Chondrocyte (in vitro differentiated cells): ENCODE measurements around the gene CECR2. TPM values are rescaled to one million over a fixed set of nuclear protein-coding genes. Genes with fewer than 3 reads are reported as not detected.

ENCODE experiments used
- DNase-seq: peaks from one replicate; pipeline ENCODE4 v3.0.0; 2021; ENCODE audit warnings: mixed read lengths, low spot score
- H3K27ac Mint-ChIP-seq: one replicate; pipeline ENCODE4 v1.8.0; 2021; ENCODE audit warnings: mild to moderate bottlenecking, moderate library complexity, mixed read lengths; ENCODE audit not compliant: unreplicated experiment
- H3K27me3 Mint-ChIP-seq: 2 replicates; pipeline ENCODE4 v1.8.0; 2021; ENCODE audit warnings: low read depth, mixed read lengths
- H3K36me3 Mint-ChIP-seq: 2 replicates; pipeline ENCODE4 v1.8.0; 2021; ENCODE audit warnings: low read depth, mixed read lengths
- H3K4me1 Mint-ChIP-seq: 2 replicates; pipeline ENCODE4 v1.8.0; 2021; ENCODE audit warnings: low read depth, mild to moderate bottlenecking, mixed read lengths
- H3K4me3 Mint-ChIP-seq: one replicate; pipeline ENCODE4 v1.8.0; 2021; ENCODE audit warnings: mild to moderate bottlenecking, moderate library complexity, mixed read lengths; ENCODE audit not compliant: unreplicated experiment
- H3K9me3 Mint-ChIP-seq: 2 replicates; pipeline ENCODE4 v1.8.0; 2021; ENCODE audit warnings: low read depth, mixed read lengths
- CTCF ChIP-seq: fragments of 200-600 bp; sonication (generic); IDR thresholded peaks from 2 replicates; pipeline ENCODE4 v1.5.0; 2021; ENCODE audit warnings: antibody characterized with exemption, mild to moderate bottlenecking, moderate library complexity
- total RNA-seq: library from RNA; stranded (reverse); gene quantifications from 3 replicates; pipeline ENCODE4 v1.2.1, GENCODE V29; 2021

Gene CECR2
- total RNA-seq, 1 donor from 2014 or later: 0.20 TPM

GRCh38 chr22:17484608-17485007 is 115.3 kb downstream of the CECR2 start:
- DNase-seq: no peak
- H3K27me3 Mint-ChIP-seq: no peaks in the 10 kb centered on the region
- no peak for TF ChIP-seq CTCF
- no peak overlapping the region for H3K27ac Mint-ChIP-seq
- no peak overlapping the region for H3K4me3 Mint-ChIP-seq
- H3K4me1 Mint-ChIP-seq: no peaks in the 10 kb centered on the region
- no peaks in the 10 kb centered on the region for H3K9me3 Mint-ChIP-seq
- no peaks in the 10 kb centered on the region for H3K36me3 Mint-ChIP-seq

DNA sequence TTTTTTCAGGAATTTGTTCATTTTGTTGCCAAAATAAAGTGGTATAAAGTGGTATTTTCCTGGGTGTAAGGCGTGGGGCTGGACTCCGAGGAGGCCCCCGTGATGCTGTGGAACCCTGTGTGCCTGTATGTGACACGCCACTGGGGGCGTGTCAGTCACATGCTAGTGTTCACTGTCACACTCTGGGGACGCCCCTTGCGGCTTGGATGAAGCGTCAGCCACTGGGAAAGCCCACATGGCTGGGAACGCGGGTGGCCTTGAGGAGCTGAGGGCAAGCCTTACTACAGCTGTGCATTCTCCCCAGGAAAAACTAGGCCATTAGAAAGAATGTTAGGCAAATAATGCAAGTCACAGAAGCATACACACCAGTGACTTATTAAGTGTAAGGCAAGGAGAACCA is 117.1 kb downstream of the CECR2 start:
- no peaks in the 10 kb centered on the region for H3K36me3 Mint-ChIP-seq
- H3K27me3 Mint-ChIP-seq: no peaks in the 10 kb centered on the region
- no peak for TF ChIP-seq CTCF
- H3K4me3 Mint-ChIP-seq: no peak overlapping the region
- H3K4me1 Mint-ChIP-seq: no peaks in the 10 kb centered on the region
- no peaks in the 10 kb centered on the region for H3K9me3 Mint-ChIP-seq
- DNase-seq: no peak
- H3K27ac Mint-ChIP-seq: no peak overlapping the region

DNA sequence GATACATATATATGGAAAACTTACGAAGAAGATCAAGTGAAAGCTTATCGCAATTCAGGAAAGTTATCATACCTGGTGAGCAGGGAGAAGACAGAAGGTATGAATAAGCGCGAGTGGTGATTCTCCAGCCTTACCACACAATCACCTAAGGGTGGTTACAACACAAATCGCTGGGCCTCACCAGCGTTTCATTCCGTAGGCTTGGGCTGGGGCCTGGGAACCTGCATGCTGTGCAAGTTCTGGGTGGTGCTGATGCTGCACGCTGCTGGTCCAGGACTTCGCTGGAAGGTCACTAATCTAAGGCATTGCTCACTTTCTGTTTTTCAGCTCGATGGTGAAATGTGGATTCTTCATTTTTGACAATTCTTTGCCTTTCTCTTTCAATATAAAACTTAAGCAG is 117.5 kb downstream of the CECR2 start:
- no peaks in the 10 kb centered on the region for H3K9me3 Mint-ChIP-seq

GRCh38 chr22:17489101-17489500 is 119.8 kb downstream of the CECR2 start:
- no peak for DNase-seq
- Mint-ChIP-seq H3K9me3 (no peaks in the 10 kb centered on the region), H3K27ac (no peak overlapping the region), H3K27me3 (no peaks in the 10 kb centered on the region), H3K4me1 (no peaks in the 10 kb centered on the region), H3K4me3 (no peak overlapping the region), H3K36me3 (no peaks in the 10 kb centered on the region)
- TF ChIP-seq CTCF: no peak

More for the DNA sequence above, 117.5 kb downstream of the CECR2 start:
- no peaks in the 10 kb centered on the region for H3K27me3 Mint-ChIP-seq
- H3K4me3 Mint-ChIP-seq: no peak overlapping the region
- H3K27ac Mint-ChIP-seq: no peak overlapping the region
- H3K4me1 Mint-ChIP-seq: no peaks in the 10 kb centered on the region
- no peaks in the 10 kb centered on the region for H3K36me3 Mint-ChIP-seq
- no peak for DNase-seq
- TF ChIP-seq CTCF: no peak

DNA sequence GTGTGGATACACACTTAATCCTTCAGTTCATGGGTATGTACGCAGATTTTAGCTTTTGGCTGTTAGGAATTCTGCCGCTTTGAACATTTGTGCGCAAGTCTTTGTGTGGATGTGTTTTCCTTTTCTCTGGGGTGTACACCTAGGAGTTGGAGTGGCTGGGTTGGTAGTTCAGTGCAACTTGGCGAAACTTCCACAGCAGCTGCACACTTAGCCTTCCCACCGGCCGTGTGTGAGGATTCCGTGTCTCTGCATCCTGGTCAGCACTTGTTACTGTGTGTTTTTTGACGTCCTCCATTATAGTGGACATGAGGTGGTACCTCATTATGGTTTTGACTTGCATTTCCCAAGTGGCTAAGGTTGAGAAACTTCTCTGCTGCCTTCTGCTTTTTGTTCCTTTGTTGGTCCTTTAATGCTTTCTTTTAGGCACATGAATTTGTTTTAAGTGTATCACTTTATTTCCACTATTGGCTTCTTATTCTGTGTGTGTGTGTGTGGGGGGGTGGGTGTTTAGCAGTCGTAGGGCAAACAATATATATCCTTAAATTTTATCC is 121.9 kb downstream of the CECR2 start:
- H3K36me3 Mint-ChIP-seq: no peaks in the 10 kb centered on the region
- H3K27ac Mint-ChIP-seq: no peak overlapping the region
- H3K4me3 Mint-ChIP-seq: no peak overlapping the region
- no peaks in the 10 kb centered on the region for H3K27me3 Mint-ChIP-seq
- no peaks in the 10 kb centered on the region for H3K4me1 Mint-ChIP-seq
- no peak for TF ChIP-seq CTCF
- H3K9me3 Mint-ChIP-seq: no peaks in the 10 kb centered on the region
- DNase-seq: no peak
